ENCODE measurements around the gene FUCA1. TPM values are rescaled to one million over a fixed set of nuclear protein-coding genes. Genes with fewer than 3 reads are reported as not detected.

Gene FUCA1
- total RNA-seq, 1 experiment from 2014 or later: 20.3 TPM

DNA sequence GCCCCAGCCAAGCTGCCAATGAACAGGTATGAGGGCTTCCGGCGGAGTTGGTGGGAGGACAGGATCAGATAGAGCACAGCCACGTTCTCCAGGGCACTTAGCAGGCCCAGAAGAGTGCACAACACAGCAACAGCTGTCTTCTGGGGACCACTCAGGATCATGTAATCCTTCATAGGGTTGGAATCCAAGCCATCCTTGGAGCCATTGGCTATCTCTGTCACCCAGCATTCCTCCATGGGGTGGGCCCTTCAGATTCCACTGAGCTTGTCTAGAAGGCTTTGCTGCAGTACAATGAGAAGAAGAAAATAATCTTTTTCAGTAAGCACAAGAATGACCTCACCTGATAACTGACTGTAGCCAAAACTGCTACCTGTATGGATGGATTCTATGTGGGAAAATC lies 7.3 kb upstream of the FUCA1 start:
- intact Hi-C loops (cut with micrococcal nuclease): no loop called here
- BruUV-seq (replicated peaks): no TSS peak
- H3K79me2 ChIP-seq (ENCODE audit: low read length): no peaks in the 10 kb centered on the region

DNA sequence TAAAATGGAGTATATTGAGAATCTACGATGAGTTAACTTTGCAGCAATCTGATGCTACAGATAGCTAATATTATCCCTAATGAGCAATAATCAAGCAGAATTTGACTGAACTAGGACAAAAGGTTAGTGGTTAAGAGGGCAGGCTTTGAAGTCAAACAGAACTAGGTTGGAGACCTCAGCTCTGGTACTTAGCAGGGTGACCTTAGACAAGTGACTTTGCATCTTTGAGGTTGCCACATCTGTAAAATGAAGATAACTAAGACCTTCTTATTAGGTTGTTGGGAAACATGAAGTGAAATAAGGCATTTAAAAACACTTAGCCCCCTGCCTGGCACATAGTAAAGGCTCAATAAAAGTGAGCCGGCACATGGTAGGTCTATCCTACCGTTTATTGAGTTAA lies 4.3 kb upstream of the FUCA1 start:
- Histone ChIP-seq H3K9me2 (replicated peaks; ENCODE audit: low read length) (no peaks in the 10 kb centered on the region), H3K36me3 (ENCODE audit: low read depth, low read length) (no peaks in the 10 kb centered on the region), H4K20me1 (ENCODE audit: low read length) (no peaks in the 10 kb centered on the region), H3K27ac (ENCODE audit: low read length) (no peak overlapping the region), H2AFZ (ENCODE audit: low read length) (no peak overlapping the region), H3K27me3 (ENCODE audit: low read length) (no peaks in the 10 kb centered on the region), H3K4me1 (ENCODE audit: insufficient read depth, low read length) (peaks cover 6% of the 10 kb centered on the region), H3K4me3 (ENCODE audit: low read length) (no peak overlapping the region), H3K9me3 (ENCODE audit: low read length) (no peaks in the 10 kb centered on the region), H3K9ac (ENCODE audit: low read length) (no peak overlapping the region), H3F3A (ENCODE audit: low read length, unreplicated experiment) (no peaks in the 10 kb centered on the region), H3K4me2 (ENCODE audit: low read length) (no peak overlapping the region), H3K79me2 (ENCODE audit: low read length) (peaks cover 4% of the 10 kb centered on the region)
- ATAC-seq: no peak
- intact Hi-C loops (cut with micrococcal nuclease): no loop called here
- ChIA-PET POLR2A (ENCODE audit: unreplicated experiment) (no interaction called here), CTCF (no interaction called here)
- TF ChIP-seq, protein P1, sequence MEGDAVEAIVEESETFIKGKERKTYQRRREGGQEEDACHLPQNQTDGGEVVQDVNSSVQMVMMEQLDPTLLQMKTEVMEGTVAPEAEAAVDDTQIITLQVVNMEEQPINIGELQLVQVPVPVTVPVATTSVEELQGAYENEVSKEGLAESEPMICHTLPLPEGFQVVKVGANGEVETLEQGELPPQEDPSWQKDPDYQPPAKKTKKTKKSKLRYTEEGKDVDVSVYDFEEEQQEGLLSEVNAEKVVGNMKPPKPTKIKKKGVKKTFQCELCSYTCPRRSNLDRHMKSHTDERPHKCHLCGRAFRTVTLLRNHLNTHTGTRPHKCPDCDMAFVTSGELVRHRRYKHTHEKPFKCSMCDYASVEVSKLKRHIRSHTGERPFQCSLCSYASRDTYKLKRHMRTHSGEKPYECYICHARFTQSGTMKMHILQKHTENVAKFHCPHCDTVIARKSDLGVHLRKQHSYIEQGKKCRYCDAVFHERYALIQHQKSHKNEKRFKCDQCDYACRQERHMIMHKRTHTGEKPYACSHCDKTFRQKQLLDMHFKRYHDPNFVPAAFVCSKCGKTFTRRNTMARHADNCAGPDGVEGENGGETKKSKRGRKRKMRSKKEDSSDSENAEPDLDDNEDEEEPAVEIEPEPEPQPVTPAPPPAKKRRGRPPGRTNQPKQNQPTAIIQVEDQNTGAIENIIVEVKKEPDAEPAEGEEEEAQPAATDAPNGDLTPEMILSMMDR (conservative IDR thresholded peaks at IDR 0.05; ENCODE audit: low read depth, low read length): no peak
- no peak for TF ChIP-seq EZH2phosphoT487 (IDR thresholded peaks at IDR 0.05; ENCODE audit: borderline replicate concordance, low read length)
- no peak for TF ChIP-seq EZH2 (IDR thresholded peaks at IDR 0.05; ENCODE audit: low read length, unreplicated experiment)
- DNase-seq: no peak
- no TSS peak for BruUV-seq (replicated peaks)

More for the DNA sequence above, 7.3 kb upstream of the FUCA1 start:
- H3K4me2 ChIP-seq (ENCODE audit: low read length): no peak overlapping the region
- H3K9me2 ChIP-seq (replicated peaks; ENCODE audit: low read length): no peaks in the 10 kb centered on the region
- H4K20me1 ChIP-seq (ENCODE audit: low read length): no peaks in the 10 kb centered on the region
- no peaks in the 10 kb centered on the region for H3F3A ChIP-seq (ENCODE audit: low read length, unreplicated experiment)
- no peaks in the 10 kb centered on the region for H3K4me1 ChIP-seq (ENCODE audit: insufficient read depth, low read length)
- 0 out of 2 replicates have a peak, but pooled peaks cover 4% of the 10 kb centered on the region for H3K9me3 ChIP-seq (ENCODE audit: low read length)
- H3K36me3 ChIP-seq (ENCODE audit: low read depth, low read length): no peaks in the 10 kb centered on the region
- no peak overlapping the region for H3K4me3 ChIP-seq (ENCODE audit: low read length)
- H3K27me3 ChIP-seq (ENCODE audit: low read length): no peaks in the 10 kb centered on the region
- no peak for ATAC-seq
- no peak for TF ChIP-seq EZH2phosphoT487 (IDR thresholded peaks at IDR 0.05; ENCODE audit: borderline replicate concordance, low read length)
- TF ChIP-seq EZH2 (IDR thresholded peaks at IDR 0.05; ENCODE audit: low read length, unreplicated experiment): no peak
- TF ChIP-seq, protein P1 (conservative IDR thresholded peaks at IDR 0.05; ENCODE audit: low read depth, low read length): no peak
- H3K9ac ChIP-seq (ENCODE audit: low read length): no peak overlapping the region
- DNase-seq: no peak
- ChIA-PET CTCF (no interaction called here), POLR2A (ENCODE audit: unreplicated experiment) (no interaction called here)
- no peak overlapping the region for H2AFZ ChIP-seq (ENCODE audit: low read length)
- no peak overlapping the region for H3K27ac ChIP-seq (ENCODE audit: low read length)

DNA sequence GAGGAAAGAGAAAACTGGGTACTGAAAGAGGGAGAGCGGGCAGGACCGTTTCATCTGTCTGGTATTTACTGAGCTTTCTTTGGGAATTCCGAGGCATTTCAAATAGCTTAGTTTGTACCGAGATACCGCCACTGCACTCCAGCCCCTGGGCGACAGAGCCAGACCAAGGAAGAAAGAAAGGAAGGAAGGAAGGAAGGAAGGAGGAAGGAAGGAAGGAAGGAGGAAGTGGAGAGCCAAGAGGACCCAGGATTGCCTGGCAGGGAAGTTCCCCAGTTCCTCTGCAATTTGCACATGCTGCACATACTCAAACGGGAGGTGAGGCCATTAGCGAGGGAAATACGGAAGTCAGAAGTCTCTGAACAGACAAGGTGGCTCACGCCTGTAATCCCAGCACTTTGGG lies 961 bp upstream of the FUCA1 start:
- H3K9me2 ChIP-seq (replicated peaks; ENCODE audit: low read length): no peaks in the 10 kb centered on the region
- ChIA-PET POLR2A (ENCODE audit: unreplicated experiment) (no interaction called here), CTCF (interaction anchor here (1.0 kb wide), 1 partner anchor 47 kb away, joined by 8 read pairs; no protein-coding TSS in a partner anchor)
- TF ChIP-seq EZH2 (IDR thresholded peaks at IDR 0.05; ENCODE audit: low read length, unreplicated experiment): no peak
- no peak for TF ChIP-seq EZH2phosphoT487 (IDR thresholded peaks at IDR 0.05; ENCODE audit: borderline replicate concordance, low read length)
- TF ChIP-seq, protein P1 (conservative IDR thresholded peaks at IDR 0.05; ENCODE audit: low read depth, low read length): no peak
- H3K9ac ChIP-seq (ENCODE audit: low read length): 0 out of 2 replicates have a peak overlapping the region, but pooled peaks have one; percentile 36
- H3K4me2 ChIP-seq (ENCODE audit: low read length): peak overlapping the region; percentile 94
- no peak overlapping the region for H3K27ac ChIP-seq (ENCODE audit: low read length)
- peaks cover 35% of the 10 kb centered on the region for H3K4me1 ChIP-seq (ENCODE audit: insufficient read depth, low read length)
- no peaks in the 10 kb centered on the region for H3K9me3 ChIP-seq (ENCODE audit: low read length)
- no peaks in the 10 kb centered on the region for H3F3A ChIP-seq (ENCODE audit: low read length, unreplicated experiment)
- intact Hi-C loops (cut with micrococcal nuclease): loop anchor here (5.0 kb wide), 2 partner anchors 42 to 98 kb away; partner anchors contain the start of gene HMGCL
- H2AFZ ChIP-seq (ENCODE audit: low read length): peak overlapping the region; percentile 96
- no peak for DNase-seq
- peaks cover 16% of the 10 kb centered on the region for H3K79me2 ChIP-seq (ENCODE audit: low read length)
- H3K27me3 ChIP-seq (ENCODE audit: low read length): no peaks in the 10 kb centered on the region
- ATAC-seq: no peak
- peak overlapping the region; percentile 82; the same call in 1 of the 2 replicates for H3K4me3 ChIP-seq (ENCODE audit: low read length)
- no peaks in the 10 kb centered on the region for H3K36me3 ChIP-seq (ENCODE audit: low read depth, low read length)
- no TSS peak for BruUV-seq (replicated peaks)
- no peaks in the 10 kb centered on the region for H4K20me1 ChIP-seq (ENCODE audit: low read length)

Measured in PC-3 (cell line).